Measurements from ENCODE around the gene CLASP1.

DNA sequence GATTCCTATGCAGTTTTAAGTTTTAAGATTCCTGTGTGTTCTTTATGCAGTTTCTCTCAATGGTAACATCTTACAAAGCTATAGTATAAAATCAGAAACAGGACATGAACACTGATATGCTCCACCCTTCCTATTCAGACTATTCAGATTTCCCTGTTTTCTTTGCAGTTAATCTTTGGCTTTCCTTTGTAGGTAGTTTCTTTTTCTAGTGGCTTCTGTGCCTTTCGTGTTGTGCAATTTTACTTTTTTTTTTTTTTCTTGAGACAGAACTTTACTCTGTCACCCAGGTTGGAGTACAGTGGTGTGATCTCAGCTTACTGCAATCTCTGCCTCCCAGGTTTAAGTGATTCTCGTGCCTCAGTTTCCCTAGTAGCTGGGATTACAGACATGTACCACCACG, 213.5 kb downstream of the CLASP1 start:
- TF ChIP-seq, protein P1, sequence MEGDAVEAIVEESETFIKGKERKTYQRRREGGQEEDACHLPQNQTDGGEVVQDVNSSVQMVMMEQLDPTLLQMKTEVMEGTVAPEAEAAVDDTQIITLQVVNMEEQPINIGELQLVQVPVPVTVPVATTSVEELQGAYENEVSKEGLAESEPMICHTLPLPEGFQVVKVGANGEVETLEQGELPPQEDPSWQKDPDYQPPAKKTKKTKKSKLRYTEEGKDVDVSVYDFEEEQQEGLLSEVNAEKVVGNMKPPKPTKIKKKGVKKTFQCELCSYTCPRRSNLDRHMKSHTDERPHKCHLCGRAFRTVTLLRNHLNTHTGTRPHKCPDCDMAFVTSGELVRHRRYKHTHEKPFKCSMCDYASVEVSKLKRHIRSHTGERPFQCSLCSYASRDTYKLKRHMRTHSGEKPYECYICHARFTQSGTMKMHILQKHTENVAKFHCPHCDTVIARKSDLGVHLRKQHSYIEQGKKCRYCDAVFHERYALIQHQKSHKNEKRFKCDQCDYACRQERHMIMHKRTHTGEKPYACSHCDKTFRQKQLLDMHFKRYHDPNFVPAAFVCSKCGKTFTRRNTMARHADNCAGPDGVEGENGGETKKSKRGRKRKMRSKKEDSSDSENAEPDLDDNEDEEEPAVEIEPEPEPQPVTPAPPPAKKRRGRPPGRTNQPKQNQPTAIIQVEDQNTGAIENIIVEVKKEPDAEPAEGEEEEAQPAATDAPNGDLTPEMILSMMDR (conservative IDR thresholded peaks at IDR 0.05; ENCODE audit: low read length): no peak
- TF ChIP-seq EZH2phosphoT487 (IDR thresholded peaks at IDR 0.05; ENCODE audit: borderline replicate concordance, low read depth, low read length): no peak
